Femur (tissue), 1 donor: ENCODE data around the gene ENTPD2.

Experiments
- DNase-seq: peaks from one replicate; pipeline ENCODE4 v3.0.0-alpha.2; 2017

ENTPD2 gene

DNA sequence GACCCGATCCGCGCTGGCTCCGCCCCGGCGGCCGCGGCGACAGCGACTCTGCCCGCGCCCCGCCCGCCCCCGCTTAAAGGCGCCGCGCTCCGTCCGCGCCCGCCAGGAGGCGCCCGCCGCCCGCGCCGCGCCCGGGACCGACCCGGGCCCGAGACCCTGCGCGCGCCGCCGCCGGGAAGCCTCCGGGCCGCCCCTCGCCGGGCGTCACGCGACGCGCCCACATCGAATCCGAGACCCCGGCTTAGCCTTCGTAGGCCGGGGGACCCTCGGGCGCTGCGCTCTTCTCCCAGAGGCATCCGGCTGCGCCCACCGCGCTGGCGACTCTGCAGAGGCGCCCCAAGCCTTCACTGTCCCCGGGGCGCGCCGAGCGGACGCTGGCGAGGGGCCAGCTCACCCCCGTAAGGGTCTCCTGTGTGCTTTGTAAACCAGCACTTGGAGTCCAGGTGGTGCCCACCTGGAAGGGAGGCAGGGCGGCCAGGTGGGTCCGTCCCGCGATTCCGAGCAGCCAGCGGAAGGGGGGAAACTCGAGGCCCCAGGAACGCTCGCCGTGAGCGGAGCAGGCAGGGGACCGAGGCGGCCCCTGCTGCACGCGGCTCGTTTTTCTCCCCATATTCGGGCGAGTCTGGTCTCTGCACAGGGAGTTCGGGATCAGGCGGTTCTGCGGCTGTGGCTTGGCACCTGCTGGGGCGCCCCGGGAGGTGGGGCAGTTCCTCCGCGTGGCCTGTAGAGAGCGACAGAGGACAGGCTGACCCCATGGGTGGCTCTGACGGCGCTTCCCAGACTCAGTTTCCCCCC, 25.4 kb downstream of the ENTPD2 start:
- peak; percentile 67 for DNase-seq

DNA sequence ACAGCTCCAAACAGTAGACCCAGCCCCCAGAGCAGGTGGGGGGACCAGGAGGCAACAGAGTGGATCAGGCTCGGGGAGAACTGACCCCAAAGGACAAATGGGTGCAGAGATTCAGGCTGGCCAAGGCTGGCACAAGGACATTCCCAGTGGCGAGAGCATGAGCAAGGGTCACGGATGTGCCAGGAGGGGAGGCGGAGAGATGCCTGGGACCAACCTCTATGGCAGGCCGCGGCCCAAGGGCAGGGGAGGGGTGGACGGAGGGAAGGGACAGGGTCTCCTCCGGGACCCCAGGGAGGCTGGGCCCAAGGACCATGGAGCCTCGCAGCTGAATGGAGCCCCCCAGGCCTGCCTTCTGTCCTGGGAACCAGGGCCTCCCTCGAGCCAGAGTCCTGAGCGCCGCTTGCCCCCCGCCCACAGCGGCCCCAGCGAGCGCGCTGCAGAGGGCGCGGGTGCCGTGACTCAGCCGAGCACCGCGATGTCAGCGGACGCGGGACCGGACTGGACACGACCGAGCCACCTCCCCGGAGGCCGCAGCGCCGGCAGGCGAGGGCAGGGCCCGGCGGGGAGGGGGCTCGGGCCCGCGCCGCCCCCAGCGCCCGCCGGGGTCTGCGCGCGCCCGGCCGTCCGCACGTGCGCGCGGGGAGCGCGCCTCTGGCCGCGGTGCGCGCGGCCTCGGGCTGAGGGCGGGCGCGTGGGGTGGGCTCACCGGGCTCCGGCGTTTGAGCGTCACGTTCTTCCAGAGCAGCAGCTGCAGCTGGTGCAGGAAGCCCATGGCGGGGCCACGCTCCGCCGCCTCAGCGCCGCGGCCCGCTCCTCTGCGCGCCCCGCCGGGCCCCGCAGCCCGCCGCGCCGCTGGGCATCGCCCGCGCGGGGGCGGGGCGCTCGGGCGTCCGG, 26.2 kb downstream of the ENTPD2 start, which contains the start of gene ABCA2:
TSS of gene ABCA2 (minus strand) at position 869 of the 894 bp plus-strand sequence. CDS start at position 772, 97 bp downstream.
- DNase-seq = no peak

DNA sequence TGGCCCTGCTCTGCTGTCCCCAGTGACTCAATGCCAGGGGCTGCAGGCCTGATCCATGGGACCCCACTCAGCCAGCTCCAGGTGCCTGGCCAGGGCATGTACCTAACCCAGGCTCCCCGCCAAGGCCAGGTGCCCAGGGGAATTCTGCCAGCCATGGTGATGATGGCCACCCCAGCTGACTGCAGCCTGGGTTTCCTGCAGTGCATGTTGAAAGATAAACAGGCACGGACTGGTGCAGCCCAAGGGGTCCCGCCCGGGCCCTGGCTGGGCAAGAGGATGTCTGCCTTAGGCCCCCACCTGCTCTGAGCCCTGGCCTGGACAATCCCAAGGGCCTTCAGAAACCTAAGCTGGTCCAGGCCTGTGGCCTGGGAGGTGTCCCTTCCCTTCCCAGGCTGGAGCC, 27.0 kb downstream of the ENTPD2 start:
- no peak for DNase-seq

DNA sequence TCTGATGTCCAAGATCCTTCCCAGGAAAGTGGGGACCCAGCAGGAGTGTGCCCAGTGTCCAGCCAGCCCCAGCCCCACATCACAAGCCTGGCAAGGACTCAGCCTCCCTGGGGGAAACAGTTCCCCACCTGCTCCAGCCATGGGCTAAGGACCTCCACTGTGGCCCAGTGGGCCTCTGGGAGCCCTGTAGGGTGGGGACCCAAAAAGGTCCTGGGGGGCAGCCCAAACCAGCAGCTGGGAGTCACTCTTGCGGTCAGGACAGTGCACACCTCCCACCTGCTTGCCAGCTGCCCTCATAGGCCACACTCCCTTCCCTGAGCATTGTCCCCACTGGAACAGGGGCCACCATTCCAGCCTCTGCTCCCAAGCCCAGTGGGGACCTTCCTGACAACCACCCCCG, 27.5 kb downstream of the ENTPD2 start:
- no peak for DNase-seq

DNA sequence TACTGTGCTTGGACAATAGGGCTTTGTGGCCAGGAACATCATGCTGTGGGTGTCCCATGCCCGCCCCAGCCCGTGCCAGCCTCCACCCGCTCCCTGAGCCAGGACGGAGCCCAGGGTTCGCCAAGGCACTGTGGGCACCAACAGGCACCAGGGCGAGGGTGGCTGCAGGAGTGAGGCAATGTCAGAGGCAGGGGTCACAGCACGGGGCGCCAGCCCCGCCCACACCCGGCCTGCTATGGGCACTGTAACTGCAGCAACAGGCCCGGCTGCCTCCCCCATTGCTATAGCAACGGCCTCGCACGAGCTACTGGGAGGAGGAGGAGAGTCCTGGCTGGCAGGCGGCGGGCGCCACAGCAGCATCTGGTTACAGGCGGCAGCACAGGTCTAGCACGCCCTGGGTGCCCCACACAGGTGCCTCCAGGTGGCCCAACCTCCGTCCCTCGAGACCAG, 28.3 kb downstream of the ENTPD2 start:
- DNase-seq = no peak

DNA sequence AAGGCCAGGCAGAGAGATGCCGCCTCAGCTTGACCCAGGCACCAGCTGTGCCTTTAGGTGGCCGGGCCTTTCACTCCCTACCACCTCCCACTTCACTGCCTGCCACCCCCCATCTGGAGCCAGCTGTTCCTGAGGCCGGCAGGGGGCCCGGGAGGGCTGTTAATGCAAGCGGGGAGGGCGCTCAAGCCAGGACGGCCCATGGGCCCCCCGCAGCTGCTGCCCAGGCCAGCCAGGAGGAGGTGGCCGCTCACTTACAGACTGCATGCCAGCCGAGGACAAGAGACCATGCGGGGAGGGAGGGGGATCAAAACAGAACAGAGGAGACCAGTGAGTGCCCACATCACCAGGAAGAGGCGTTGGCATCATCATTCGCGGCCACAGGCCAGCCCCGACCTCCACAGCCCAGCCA, 30.3 kb downstream of the ENTPD2 start:
- DNase-seq = no peak

DNA sequence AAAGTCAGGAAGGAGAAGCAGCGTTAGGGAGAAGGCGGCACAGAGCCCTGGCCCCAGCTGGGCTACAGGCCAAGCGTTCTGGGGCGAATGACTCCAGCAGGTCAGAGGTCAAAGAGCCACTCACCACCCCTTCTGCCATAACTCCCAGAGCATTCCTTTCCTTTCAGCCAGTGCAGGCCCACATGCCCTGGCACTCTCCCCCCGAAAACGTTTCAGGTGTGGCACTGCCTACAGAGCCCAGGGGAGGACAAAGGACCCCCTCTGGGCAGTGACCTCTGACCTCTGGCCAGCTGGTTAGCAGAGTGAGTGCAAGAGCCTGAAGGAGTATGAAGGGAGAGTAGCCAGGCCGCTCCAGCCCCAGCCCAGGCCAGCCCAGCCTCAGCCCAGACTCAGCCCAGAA, 30.7 kb downstream of the ENTPD2 start:
- DNase-seq = no peak

DNA sequence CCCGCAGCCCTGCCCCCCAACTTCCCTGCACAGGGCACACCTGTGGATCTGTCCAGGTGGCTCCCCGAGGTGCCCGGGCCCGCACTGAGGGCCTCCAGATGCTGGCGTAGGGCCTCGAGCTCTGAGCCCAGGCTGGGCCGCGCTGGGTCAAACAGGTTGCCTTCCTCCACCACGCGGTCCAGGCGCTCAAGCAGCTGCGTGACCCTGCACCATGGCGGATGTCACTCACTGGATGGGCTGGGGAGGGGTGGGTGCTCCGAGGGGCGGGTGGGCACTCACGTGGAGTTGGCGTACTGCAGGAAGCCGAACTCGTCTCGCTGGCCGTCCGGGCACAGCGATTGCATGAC, 31.2 kb downstream of the ENTPD2 start:
- no peak for DNase-seq

DNA sequence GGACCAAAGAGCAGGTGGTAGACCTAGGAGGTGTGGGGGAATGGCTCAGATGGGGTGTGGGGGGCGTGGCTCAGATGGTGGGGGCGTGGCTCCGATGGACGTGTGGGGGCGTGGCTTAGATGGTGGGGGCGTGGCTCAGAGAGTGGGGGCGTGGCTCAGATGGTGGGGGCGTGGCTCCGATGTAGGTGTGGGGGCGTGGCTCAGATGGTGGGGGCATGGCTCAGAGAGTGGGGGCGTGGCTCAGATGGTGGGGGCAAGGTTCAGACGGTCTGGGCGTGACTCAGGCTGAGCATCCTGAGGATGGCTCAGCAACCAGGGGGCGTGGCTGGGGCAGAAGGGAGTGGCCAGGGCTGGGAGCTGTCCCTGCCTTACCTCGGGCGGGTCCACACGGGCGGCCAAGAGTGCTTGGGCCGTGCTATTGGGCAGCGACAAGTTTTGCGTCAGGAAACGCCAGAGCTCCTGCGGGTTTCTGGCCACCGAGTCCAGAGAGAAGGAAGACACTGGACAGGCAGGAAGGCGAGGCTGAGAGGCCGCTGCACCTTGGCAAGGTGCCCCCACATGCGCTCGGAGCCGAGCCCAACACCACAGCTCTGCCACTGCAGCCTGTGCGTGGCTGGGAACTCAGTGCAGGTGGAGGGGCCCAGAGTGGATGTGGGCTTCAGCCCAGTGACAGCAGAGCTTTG, 31.7 kb downstream of the ENTPD2 start:
- no peak for DNase-seq

DNA sequence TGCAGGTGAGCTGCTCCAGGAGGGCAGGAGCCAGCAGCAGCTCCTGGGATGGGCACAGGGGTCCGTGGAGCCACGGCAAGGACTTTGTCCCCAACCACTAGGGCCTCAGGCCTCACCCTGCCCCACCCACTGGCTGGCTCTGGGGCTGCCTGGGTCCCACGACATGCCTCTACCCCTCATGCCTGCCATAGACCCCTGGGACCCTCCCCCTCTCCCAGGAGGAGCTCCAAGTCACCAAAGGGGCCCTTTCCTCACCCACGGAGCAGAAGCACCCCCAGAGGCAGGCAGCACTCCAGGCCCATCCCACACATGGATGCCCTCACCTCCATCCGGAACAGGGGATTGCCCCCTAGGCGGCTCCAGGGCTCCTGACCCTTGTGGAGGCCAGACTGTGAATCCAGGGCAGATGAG, 32.3 kb downstream of the ENTPD2 start:
- DNase-seq = no peak

DNA sequence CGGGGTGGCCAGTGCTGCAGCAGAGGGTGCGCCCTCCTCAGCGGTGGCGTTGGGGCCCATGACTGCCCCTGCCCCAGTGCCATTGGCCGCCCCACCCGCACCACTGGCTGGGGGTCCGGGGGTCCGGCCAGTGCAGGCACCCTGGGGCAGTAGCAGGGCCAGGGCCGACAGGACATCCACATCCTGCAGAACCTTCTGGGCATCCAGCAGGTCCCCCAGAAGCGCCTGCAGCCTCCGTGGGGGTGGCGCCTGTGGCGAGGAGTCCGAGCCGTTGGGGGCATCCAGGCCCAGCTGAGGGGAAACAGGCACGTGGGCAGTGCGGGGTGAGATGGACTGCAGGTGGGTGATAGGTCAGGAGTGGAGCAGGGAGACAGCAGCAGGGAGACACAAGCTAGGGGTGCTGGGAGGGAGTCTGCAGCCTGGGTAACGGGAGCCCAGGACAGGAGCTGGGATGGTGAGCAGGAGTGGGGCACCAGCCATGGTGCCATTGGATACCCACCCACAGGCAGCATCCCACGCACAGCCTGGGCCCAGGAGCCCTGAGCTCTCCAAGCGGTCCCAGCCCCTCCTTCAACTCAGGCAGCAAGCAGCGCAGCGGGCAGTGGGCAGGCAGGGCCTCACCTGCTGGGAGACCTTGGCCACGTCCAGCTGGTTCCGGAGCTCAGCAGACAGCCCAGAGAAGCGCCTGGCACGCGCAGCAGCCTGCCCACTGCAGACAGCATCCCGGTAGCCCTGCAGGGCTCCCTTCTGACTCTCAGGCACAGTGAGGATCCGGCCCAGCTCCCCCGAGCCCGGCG, 32.9 kb downstream of the ENTPD2 start:
- DNase-seq = no peak

DNA sequence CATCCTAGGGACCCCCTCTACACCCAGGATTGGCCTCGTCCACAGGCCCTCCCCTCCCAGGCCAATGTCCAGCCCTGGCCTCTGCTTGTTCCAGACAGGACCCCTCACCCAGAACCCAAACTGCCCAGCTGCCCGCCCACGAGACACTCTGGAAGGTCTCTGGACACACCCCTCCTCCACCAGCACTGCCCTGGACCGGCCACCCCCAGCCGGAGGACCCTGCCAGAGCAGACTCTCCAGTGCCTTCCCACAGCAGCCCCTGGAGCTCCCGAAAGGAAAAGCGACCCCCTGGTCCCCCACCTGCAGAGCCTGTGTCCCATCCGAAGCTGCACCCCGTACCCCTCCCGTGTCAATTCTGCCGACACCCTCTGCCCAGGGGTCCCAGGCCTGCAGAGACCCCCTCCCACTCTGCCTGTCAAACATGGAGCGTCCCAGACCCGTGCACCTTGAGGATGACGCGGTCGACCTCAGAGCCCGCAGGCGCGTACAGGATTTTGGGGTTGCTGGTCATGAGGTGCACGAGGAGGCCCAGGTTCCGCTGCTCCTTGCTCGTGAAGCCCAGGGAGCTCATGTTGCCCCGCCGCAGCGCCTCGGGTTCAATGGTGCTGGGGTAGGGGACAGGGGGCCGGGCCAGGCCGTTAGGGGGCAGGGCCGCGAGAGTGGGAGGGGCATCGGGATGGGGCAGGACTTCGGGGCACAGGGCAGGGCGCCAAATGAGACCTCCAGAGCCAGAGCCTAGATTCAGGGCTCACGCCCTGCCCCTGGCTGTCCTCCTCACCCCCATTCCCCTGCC, 33.8 kb downstream of the ENTPD2 start:
- DNase-seq = no peak

DNA sequence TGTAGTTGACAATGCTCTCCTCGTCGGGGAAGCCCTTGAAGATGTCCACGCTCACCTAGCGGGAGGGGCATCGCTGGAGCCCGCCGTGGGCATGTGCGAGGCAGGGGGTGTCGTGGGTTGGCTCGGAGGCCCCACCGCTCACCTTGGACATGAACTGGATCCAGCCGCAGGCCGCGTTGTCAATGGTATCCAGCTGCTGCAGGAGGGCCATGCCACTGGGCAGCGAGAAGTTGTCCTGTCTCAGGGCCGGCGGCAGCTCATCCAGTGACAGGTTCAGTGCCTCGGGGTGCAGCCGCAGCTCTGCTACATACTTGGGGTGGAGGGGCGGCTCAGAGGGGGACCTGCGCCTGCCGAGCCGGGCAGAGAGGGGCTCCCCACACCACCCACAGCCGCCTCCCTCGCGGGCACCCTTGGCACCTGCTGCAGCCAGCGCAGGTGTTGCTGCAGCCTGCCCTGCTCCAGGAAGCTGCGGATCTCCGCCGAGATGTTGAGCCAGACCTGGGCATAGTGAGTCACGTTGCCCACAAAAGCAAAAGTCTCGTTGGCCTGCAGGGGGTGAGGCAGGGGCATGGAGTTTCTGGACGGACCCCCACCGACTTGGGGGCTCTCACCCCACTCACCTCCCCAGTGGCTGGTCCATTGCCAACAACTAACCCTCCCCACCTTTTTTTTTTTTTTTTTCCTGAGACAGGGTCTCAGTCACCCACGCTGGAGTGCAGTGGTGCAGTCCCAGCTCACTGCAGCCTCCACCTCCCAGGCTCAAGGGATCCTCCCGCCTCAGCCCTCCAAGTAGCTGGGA, 34.9 kb downstream of the ENTPD2 start:
- no peak for DNase-seq

DNA sequence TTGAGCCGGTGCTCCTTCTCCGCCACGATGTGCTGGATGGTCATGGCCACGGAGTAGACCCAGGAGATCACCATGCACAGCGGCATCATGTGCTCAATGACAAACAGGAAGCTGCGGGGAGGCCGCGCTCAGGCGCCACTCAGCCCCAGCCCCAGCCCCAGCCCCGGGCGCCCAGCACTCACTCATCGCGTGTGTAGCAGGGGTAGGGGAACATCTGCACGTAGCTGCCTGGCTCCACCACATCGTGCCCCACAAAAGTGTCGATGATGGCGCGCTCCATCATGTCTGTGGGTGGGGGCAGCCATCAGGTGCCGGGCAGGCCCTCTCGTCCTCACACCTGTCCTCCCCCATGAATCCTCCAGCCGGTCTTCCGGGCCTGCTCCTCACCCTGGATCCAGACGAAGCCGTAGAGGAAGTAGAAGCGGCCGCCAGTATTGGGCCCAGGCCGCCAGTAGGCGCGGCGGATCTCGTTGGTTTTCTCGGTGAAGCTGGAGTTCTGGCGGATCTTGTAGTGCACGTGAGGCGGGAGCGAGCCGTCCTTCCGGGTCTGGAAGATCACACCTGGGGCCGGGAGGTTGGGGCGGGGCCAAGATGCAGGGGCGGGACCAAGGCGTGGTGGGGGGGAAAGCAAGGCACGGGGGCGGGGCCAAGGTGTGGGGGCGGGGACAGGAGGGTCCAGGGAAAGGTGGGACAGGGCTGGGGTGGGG, 35.9 kb downstream of the ENTPD2 start:
- DNase-seq = no peak

DNA sequence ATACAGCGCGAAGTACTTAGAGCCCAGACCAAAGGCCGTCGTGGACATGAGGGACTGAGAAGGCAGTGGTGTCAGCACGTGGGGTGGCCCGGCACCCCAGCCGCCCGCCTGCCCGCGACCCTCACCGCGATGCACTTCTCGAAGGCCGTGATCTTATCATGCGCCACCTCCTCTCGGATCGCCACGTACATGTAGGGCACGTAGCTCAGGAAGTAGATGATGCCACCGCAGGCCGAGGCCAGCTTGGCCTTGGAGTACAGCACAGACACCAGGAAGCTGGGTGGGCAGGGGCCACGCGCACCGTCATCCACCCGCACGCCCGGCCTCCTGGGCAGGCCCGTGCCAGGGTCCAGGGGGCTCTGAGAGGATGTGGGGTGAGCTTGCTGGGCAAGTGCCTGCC, 36.8 kb downstream of the ENTPD2 start:
- DNase-seq = no peak

DNA sequence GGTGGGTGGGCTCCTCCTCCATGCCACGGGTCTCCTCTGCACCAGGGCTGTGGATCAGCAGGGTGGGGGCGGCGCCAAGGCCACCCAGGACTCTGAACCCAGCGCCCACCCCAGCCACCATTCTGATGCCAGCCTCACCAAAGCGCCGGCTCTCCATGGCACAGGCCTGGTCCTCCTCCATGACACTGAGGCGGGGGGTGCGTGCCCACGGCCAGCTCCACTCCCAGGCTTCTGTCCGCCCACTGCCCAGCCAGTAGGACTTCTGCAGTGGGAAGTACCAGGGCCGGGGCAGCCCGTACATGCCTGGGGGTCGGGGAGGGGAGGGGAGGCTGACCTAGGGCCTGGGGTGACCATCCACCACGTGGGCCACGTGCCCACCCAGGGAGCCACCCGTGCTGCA, 37.4 kb downstream of the ENTPD2 start:
- DNase-seq = no peak

DNA sequence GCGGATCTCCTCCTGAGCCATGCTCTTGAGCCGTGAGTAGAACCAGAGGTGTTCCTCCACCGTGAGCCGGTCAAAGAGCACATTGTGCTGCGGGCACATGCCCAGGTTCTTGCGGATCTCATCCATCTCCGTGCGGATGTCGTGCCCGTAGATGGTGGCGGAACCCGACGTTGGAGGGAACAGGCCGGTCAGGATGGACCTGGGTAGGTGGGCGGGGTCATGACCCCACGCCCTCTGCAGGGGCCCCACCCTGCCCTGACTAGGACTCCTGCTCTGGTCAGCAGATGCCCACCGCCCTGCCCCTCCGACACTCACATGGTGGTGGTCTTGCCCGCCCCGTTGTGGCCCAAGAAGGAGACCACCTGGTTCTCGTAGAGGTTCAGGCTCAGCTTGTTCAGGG, 37.9 kb downstream of the ENTPD2 start:
- DNase-seq = no peak

DNA sequence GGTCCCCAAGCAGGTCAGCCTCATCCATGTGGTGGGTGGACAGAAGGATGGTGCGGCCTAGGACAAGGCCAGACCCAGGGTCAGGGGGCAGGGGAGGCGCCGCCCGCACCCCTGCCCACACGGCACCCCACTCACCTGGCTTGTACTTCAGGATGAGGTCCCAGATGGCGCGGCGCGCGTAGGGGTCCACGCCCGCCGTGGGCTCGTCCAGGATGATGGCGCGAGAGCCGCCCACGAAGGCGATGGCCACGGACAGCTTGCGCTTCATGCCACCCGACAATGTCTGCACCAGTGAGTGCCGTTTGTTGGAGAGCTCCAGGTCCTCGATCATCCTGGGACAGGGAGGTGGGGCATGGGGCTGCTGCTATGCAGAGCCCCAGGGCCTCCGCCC, 38.3 kb downstream of the ENTPD2 start:
- DNase-seq = no peak

DNA sequence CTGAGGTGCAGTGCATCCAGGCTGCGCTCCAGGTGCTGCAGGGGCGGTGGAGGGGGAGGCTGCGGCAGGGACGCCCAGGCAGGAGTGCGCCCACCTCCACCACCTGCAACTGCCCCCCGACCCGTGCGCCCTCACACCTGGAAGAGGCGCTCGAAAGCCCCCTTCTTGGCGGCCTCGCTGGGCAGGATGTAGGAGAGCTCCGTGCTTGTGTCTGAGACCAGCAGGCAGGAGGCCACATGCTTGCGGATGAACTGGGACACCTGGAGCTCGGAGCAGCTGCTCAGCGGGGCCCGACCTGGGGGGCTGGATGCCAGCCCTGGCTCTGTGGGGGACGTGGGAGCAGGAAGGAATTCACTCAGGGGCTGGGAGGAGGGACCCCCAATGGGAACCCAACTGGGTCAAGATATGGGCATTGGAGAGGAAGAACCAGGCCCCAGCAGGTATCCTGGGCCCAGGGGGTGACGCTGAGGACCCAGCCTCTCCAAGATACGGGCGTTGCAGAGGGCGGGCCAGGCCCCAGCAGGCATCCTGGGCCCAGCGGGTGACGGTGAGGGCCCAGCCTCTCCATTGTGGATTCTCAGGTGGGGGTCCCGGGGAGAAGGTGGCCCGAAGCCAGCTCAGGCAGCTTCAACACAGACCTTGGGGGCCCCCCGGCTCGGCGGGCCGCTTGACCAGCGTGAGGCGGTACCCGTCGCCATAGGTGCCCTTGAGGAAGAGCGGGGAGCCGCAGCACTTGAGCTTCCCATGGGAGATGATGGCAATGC, 38.9 kb downstream of the ENTPD2 start:
- DNase-seq = no peak
